PC-3 (cell line): ENCODE results near the gene SORBS2.

ENCODE experiments used
- CTCF ChIP-seq: fragments of 300-600 bp; sonication (generic); conservative IDR thresholded peaks from 2 replicates; pipeline ENCODE4 v1.5.1; 2017; ENCODE audit warnings: antibody characterized with exemption, low read depth, mild to moderate bottlenecking, low read length
- EZH2 ChIP-seq: fragments of 300-600 bp; sonication (generic); IDR thresholded peaks from one replicate; pipeline ENCODE4 v1.6.1; 2017; ENCODE audit warnings: antibody characterized with exemption, mild to moderate bottlenecking, low read length; ENCODE audit not compliant: unreplicated experiment
- EZH2phosphoT487 ChIP-seq: fragments of 300-600 bp; sonication (generic); IDR thresholded peaks from 2 replicates; pipeline ENCODE4 v1.6.1; 2018; ENCODE audit warnings: mild to moderate bottlenecking, antibody characterized with exemption, low read length, borderline replicate concordance

- TF ChIP-seq EZH2, result no peak
- TF ChIP-seq EZH2phosphoT487, result no peak
- no peak for TF ChIP-seq CTCF
These were observed 13.7 kb upstream of the SORBS2 start for GRCh38 chr4:185825737-185826136.
